NK-92 treated with Interleukin-12 subunit alpha and Interleukin-12 subunit beta, amount 100 ng/mL, for 24 hours (cell line): ENCODE measurements around the gene KIAA0930.
"Not testable (repeated sequence)": the region's sequence is repeated elsewhere in the genome, so short reads cannot be mapped to it uniquely, and the experiment has no call there.

ENCODE experiments used
- DNase-seq: peaks from one replicate; lab custom pipeline; 2025; lab: John Stamatoyannopoulos, UW

Gene KIAA0930

GRCh38 chr22:45200860-45201511 is 39.7 kb downstream of the KIAA0930 start:
- no peak for DNase-seq

GRCh38 chr22:45200230-45200629 is 40.5 kb downstream of the KIAA0930 start:
- no peak for DNase-seq

- no peak for DNase-seq
These were observed 41.0 kb downstream of the KIAA0930 start for GRCh38 chr22:45199723-45200122.

GRCh38 chr22:45198463-45198795 is 42.3 kb downstream of the KIAA0930 start:
- DNase-seq, result no peak

GRCh38 chr22:45197606-45198462 is 42.9 kb downstream of the KIAA0930 start:
- no peak for DNase-seq

- DNase-seq, result no peak
These were observed 43.6 kb downstream of the KIAA0930 start for GRCh38 chr22:45196926-45197605.

GRCh38 chr22:45196308-45196707 is 44.4 kb downstream of the KIAA0930 start:
- no peak for DNase-seq

GRCh38 chr22:45195616-45196015 is 45.1 kb downstream of the KIAA0930 start:
- no peak for DNase-seq

- no peak for DNase-seq
These were observed 46.0 kb downstream of the KIAA0930 start for GRCh38 chr22:45194686-45195085.

GRCh38 chr22:45192701-45193187 is 48.0 kb downstream of the KIAA0930 start:
- DNase-seq, result no peak

- not testable (repeated sequence) for DNase-seq
These were observed 48.9 kb downstream of the KIAA0930 start for GRCh38 chr22:45191746-45192145.

GRCh38 chr22:45190202-45190872 is 50.4 kb downstream of the KIAA0930 start:
- DNase-seq, result no peak

GRCh38 chr22:45188779-45189178 is 51.9 kb downstream of the KIAA0930 start:
- DNase-seq, result no peak

GRCh38 chr22:45187891-45188290 is 52.8 kb downstream of the KIAA0930 start:
- DNase-seq, result no peak

- no peak for DNase-seq
These were observed 54.8 kb downstream of the KIAA0930 start for GRCh38 chr22:45185718-45186514.

- no peak for DNase-seq
These were observed 56.7 kb downstream of the KIAA0930 start for GRCh38 chr22:45183974-45184373.

GRCh38 chr22:45181766-45182165 is 58.9 kb downstream of the KIAA0930 start:
- DNase-seq, result no peak

- DNase-seq, result no peak
These were observed 59.5 kb downstream of the KIAA0930 start for GRCh38 chr22:45181240-45181639.

- no peak for DNase-seq
These were observed 60.5 kb downstream of the KIAA0930 start for GRCh38 chr22:45180146-45180679.

GRCh38 chr22:45179276-45180049 is 61.2 kb downstream of the KIAA0930 start:
- no peak for DNase-seq
